HG02571 (cell line): Measurements from ENCODE around the gene DHRS9.
A peak's percentile ranks its signal among the peaks of the same experiment; 100 is the strongest.

Experiments
- ATAC-seq: cut with Tn5 transposase; IDR thresholded peaks from one replicate; pipeline ENCODE4 v1.9.1; 2021; ENCODE audit warnings: mild to moderate bottlenecking, moderate library complexity; ENCODE audit not compliant: unreplicated experiment

The DHRS9 gene

DNA sequence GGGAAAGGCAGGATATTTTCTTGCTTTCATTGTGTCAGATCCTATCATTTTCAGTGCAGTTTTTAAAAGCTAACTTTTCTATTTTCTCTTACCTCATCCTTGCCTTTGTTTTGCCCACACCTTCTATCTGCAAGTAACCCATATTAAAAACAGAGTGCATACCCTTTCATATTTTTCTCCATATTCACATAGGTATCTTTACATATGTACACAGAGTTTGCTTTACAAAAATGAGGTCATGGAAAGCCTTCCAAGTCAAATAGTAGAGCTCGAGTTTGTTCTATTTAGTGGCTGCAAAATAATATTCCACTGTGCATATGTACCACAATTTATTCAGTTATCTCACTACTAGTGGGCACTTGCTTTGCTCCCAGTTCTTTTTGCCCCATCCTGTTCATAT lies 3.9 kb upstream of the DHRS9 start:
- no peak for ATAC-seq

- ATAC-seq = no peak
Measured at GRCh38 chr2:169065864-169066517, 3.4 kb upstream of the DHRS9 start.

GRCh38 chr2:169066897-169067296 lies 2.5 kb upstream of the DHRS9 start:
- no peak for ATAC-seq

GRCh38 chr2:169069833-169070232 lies 470 bp downstream of the DHRS9 start:
- ATAC-seq = no peak

DNA sequence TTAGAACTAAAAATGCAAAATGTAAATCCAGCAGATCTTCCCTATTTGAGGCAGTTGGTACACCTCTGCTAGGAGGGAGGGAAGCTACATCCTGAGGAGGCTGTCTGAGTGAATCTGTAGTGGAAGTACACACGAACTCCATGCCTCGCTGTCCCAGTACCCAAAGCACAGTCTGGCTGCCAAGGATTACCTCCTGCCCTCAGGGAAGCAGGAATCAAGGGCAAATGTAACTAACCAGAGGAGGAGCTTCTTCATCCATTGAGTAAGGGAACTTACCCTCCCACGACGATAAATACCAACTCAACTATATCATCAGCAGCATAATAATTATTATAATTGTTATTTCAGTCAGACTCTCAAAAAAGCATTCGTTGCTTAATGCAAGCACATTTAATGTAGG lies 2.1 kb downstream of the DHRS9 start:
- no peak for ATAC-seq

DNA sequence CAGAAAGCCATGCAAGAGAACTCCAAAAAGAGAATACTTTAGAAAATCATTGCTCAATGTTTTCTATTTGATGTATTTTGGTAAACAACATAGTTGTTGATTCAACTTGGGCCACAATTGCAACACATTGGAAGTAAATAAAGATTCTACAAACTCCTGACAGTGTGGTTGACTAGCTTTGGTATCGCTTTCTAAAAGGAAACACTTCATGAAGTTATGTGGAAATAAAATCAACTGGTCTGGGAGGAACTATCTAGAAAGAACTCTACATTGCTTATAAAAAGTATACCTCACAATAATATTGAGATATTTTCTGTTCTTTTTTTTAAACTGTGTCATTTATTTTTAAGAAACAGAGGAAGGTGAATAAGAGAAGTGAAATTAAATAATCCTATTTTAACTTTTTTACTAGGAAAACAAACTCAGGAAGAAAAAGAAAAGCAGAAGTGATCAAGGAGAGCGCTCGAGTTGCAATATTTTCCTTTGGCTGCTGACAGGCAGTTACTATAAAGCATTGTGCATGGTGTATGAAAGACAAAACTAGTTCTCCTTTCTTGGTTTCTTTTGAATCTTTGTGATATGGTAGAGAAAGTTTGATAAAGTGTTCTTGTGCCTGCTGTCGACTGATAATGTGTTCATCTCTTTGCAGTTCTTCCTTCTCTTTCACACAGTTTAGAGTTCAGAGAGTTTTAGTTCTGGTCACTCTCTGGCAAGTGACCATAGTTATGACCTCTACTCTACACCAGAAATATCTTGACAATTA lies 3.0 kb downstream of the DHRS9 start:
- ATAC-seq = no peak

GRCh38 chr2:169073211-169073962 lies 4.0 kb downstream of the DHRS9 start:
- ATAC-seq = no peak

- ATAC-seq = no peak
Measured at GRCh38 chr2:169073963-169074751, 4.8 kb downstream of the DHRS9 start.

DNA sequence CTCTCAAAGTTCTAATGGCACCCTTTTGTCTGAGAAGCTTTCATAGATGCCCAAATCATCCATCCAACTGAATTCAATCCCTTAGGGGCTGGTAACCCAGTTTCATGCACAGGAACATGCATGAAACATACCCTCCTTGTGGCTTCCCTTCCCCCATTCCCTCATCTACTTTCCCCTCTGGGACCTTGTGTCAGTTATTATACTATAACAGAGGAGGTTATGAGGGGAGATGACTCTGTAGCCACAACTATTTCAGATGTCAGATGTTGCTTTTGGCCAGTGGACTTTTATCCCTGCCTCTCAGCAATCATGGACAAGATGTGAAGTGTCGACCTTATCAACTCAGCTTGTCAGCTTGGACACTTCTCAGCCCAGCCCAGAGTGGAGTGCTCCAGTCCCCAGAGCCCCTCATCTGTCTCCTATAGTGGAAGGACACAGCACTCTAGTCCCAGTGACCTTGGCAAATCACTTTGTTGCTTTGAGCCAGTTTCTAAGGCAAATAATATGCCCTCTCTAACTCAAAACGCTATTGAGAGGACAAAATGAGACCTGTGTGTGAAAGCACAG lies 8.4 kb downstream of the DHRS9 start:
- ATAC-seq = no peak

GRCh38 chr2:169080250-169081069 lies 11.1 kb downstream of the DHRS9 start:
- ATAC-seq = peak; percentile 72

- no peak for ATAC-seq
Measured at GRCh38 chr2:169081551-169081950, 12.2 kb downstream of the DHRS9 start.

DNA sequence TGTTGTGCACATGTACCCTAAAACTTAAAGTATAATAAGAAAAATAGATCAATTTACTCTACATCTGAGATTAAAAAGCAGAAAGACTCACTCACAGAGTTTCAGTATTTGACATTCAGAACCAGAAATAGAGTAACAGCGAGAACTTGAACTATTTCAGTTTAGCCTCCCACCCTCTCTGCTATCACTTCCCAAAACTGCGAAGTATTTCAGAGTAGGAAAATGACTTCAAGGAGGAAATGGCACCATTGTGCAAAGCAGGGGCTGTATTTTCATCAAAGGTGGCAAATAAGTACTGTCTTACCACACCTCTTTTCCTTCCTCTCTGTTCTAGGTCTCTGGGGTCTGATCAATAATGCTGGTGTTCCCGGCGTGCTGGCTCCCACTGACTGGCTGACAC lies 13.6 kb downstream of the DHRS9 start:
- peak; percentile 53 for ATAC-seq

GRCh38 chr2:169086893-169087467 lies 17.6 kb downstream of the DHRS9 start:
- no peak for ATAC-seq

GRCh38 chr2:169087757-169088379 lies 18.5 kb downstream of the DHRS9 start:
- no peak for ATAC-seq

GRCh38 chr2:169089182-169089581 lies 19.8 kb downstream of the DHRS9 start:
- ATAC-seq = no peak

DNA sequence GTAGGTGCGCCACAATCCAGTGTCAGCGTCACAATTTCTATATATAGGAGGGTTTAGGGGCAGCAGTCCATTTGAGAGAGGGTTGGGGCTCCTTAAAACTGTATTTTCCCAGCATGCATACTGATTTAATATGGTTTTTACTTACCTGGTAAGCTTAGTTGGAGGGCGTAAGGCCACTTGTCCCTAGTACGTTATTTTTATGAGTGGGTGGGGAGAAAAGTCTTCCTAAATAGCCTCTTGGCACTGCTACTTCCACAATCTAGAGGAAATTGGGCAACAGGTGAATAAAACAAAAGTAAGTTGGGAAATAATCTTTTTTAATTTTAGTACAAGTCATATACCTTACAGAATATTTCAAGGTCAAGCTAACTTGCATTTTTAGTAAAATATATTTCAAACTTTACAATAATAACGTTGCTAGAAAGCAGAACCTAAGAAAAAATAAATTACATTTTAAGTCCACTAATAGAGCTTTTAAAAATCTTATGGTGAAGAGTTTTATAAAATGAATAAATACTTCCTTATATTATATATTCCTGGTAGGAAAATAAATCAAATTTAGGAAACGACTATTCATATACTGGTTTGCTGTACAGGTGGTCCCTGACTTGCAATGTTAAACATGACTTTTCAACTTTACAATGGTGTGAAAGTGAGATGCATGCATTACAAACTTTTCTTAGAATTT lies 20.9 kb downstream of the DHRS9 start:
- no peak for ATAC-seq

GRCh38 chr2:169091256-169091655 lies 21.9 kb downstream of the DHRS9 start:
- no peak for ATAC-seq

DNA sequence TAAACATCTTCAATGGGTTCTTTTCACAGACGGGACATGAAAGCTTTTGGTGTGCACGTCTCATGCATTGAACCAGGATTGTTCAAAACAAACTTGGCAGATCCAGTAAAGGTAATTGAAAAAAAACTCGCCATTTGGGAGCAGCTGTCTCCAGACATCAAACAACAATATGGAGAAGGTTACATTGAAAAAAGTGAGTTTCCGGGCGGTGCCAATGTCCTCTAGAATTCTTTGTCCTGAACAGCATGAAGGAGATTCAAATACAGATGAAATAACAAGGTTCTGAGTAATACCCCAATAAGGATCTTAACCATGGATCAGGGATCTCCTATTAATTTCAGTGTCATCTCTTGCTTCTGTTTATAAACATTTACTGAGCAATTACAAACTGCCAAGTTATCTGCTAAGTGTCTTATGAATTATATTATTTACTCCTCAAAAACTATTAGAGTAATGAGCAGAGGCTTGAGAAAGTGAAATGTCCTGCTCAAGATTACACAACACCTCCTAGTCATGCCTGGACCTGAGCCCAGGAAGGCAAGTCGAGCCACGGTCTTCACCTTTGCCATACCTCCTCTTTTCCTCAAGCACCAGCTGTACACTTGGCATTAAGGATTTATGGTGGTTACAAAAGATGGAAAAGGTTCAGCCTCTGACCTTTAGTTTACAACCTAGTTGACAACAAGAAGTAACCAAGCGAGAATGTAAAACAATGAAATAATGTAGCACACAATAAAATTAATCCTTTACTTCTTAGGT lies 22.6 kb downstream of the DHRS9 start:
- no peak for ATAC-seq
